Stimulated activated naive B cell treated with anti-CD40 and anti-IgM and Interleukin-4, amounts not matched to agents 10 μg/mL and 1 μg/mL and 100 μg/mL, for 72 hours (primary cell): ENCODE results near the gene NAV2.
"Not testable (repeated sequence)": the region's sequence is repeated elsewhere in the genome, so short reads cannot be mapped to it uniquely, and the experiment has no call there.

Experiments used
- ATAC-seq, 2 donors: fragments of 150-1000 bp; cut with Tn5 transposase; replicated peaks; 2 replicates each; pipeline ENCODE4 v1.10.0; 2021; ENCODE audit warnings: moderate library complexity in 1 of 2
- DNase-seq: peaks from one replicate; pipeline ENCODE4 v3.0.0; 2021
- H3K27ac Mint-ChIP-seq: one replicate; pipeline ENCODE4 v1.8.0; 2022; ENCODE audit warnings: mild to moderate bottlenecking, mixed read lengths
- H3K27me3 Mint-ChIP-seq, 2 donors: one replicate each; pipeline ENCODE4 v1.8.0; 2022; ENCODE audit warnings: mixed read lengths in 2 of 2
- H3K36me3 Mint-ChIP-seq, 2 donors: one replicate each; pipeline ENCODE4 v1.8.0; 2022; ENCODE audit warnings: mixed read lengths in 2 of 2, mild to moderate bottlenecking in 1 of 2
- H3K4me1 Mint-ChIP-seq, 2 donors: one replicate each; pipeline ENCODE4 v1.8.0; 2022; ENCODE audit warnings: mixed read lengths in 2 of 2, mild to moderate bottlenecking in 1 of 2
- H3K4me3 Mint-ChIP-seq, 2 donors: one replicate each; pipeline ENCODE4 v1.8.0; 2022; ENCODE audit warnings: mild to moderate bottlenecking in 2 of 2, mixed read lengths in 2 of 2, moderate library complexity in 1 of 2
- H3K9me3 Mint-ChIP-seq, 2 donors: one replicate each; pipeline ENCODE4 v1.8.0; 2022; ENCODE audit warnings: mixed read lengths in 2 of 2, mild to moderate bottlenecking in 1 of 2

Gene NAV2

DNA sequence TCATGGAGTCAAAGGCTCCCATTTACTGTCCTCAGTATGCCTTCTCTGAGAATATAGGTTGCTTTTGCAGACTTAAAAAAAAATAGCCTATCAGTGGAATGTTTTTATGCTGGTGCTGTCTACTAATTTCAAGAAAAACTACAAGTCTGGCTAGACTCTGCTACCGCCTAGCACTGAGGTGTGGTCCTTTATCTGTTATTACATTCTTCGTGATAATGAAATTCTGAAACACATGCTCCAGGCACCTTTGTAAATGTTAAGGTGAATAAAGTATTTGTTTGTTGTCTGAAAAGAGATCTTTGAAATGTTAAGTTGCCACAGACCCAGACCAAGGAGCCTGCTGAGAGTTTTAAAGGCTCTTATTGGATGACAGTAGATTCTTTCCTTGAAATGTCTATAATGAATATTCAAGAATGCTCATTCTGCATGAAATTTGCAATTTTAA, 352.3 kb downstream of the NAV2 start:
- Mint-ChIP-seq H3K27me3 (no peaks in the 10 kb centered on the region), H3K27ac (no peak overlapping the region), H3K9me3 (no peaks in the 10 kb centered on the region), H3K36me3 (no peaks in the 10 kb centered on the region), H3K4me3 (no peak overlapping the region), H3K4me1 (no peaks in the 10 kb centered on the region)
- ATAC-seq (no peak), DNase-seq (no peak)

GRCh38 chr11:20065406-20065805, 352.8 kb downstream of the NAV2 start:
- Mint-ChIP-seq H3K27ac (no peak overlapping the region), H3K27me3 (no peaks in the 10 kb centered on the region), H3K36me3 (no peaks in the 10 kb centered on the region), H3K9me3 (no peaks in the 10 kb centered on the region), H3K4me1 (no peaks in the 10 kb centered on the region), H3K4me3 (no peak overlapping the region)
- no peak for DNase-seq
- ATAC-seq, result no peak

DNA sequence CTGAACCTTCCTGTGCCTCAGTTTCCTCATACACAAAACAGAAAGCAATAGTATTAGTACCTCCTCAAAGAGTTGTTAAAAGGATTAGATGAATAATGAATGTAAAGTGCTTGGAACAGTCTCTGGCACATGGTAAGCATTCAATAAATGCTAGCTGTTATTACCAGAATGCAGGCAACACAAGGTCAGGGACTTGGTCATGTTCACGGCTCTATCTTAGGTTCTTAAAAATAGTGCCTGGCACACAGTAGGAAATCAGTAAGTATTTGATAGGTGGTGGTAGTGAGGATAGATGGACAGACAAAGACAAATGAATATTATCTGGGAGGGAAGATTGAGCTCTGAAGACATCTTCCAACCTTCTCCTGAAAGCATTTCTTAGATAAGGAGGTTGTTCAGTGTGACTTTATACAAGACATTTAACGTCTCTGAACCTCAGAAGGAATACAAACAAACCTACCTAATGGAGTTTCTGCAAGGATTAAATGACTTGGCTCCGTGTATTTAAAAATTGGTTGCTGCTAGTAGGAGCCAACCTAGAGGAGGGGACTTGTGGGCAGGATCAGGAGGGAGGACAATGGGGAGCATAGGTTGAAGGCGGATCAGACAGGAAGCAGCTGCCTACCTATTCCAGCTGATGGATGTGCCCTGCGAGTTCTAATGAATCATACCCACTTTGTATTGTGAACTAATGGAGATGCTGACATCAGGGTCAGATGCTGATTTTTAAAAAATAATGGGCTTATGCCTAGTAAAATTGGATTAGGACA, 353.6 kb downstream of the NAV2 start:
- no peaks in the 10 kb centered on the region for H3K4me1 Mint-ChIP-seq
- H3K27ac Mint-ChIP-seq, result no peak overlapping the region

DNA sequence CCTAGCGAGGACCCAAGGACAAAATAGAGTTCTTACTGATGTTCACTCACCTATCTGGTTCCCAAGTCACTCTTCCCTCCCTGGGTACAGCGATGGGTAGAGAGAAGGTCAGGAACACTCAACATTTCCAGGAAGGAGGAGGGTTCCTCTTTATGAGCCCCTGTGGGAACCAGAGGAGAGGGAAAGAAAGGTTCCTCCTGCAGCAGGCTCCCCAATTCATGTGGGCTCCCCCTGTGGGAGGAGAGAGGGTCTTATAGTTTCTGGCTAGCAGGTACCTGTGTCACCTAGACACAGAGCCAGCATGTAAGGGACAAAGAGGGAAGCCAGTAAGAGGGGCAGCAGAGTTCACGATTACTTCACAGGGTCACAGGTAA, 354.1 kb downstream of the NAV2 start:
- ATAC-seq, result no peak
- Mint-ChIP-seq H3K27ac (no peak overlapping the region), H3K27me3 (no peaks in the 10 kb centered on the region), H3K9me3 (peaks cover 0 to under 1% of the 10 kb centered on the region in 2 donors), H3K36me3 (no peaks in the 10 kb centered on the region), H3K4me1 (no peaks in the 10 kb centered on the region), H3K4me3 (no peak overlapping the region)
- DNase-seq, result no peak

More for the DNA sequence above, 353.6 kb downstream of the NAV2 start:
- no peaks in the 10 kb centered on the region for H3K36me3 Mint-ChIP-seq
- ATAC-seq (no peak), DNase-seq (no peak)
- H3K9me3 Mint-ChIP-seq, result no peaks in the 10 kb centered on the region
- no peaks in the 10 kb centered on the region for H3K27me3 Mint-ChIP-seq
- H3K4me3 Mint-ChIP-seq, result peak overlapping the region in 1 of 2 donors; percentile 15

DNA sequence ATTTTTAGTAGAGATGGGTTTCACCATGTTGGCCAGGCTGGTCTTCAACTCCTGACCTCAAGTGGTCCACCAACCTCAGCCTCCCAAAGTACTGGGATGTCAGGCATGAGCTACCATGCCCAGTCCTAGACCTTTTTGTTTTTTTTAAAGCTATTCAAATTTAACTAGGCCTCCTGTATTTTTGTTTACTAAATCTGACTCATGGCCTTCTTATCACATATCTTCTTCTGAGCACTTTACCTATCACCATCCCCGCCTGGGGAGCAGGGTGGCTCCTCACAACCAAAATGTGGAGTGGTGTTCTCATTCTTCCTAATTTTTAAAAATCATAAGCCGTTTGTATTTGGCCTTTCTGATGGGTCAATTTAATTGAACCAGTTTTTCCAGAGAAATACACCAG, 355.0 kb downstream of the NAV2 start:
- Mint-ChIP-seq H3K27me3 (no peaks in the 10 kb centered on the region), H3K4me1 (no peaks in the 10 kb centered on the region)
- ATAC-seq, result no peak

DNA sequence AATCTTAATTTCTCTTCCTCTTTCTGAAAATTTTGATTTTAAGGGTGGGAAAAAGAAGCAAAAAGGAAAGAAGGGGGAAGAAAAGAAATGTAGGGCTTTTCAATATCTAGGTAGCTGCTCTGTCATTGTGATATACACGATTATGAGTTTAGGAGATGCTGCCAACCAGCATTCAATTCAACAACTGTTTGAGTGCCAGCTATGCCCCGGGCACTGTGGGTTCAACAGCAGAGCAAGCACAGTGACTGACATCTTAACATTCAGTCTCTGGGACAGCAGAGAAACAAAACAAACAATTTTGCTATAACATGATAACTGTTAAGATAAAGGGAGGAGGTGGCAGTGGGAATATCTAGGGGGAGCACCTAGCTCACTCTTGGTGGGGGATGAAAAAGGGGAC, 356.1 kb downstream of the NAV2 start:
- Mint-ChIP-seq H3K4me3 (no peak overlapping the region), H3K4me1 (no peaks in the 10 kb centered on the region), H3K27ac (no peak overlapping the region), H3K27me3 (no peaks in the 10 kb centered on the region), H3K36me3 (no peaks in the 10 kb centered on the region), H3K9me3 (peaks cover 0 to 6% of the 10 kb centered on the region in 2 donors)
- DNase-seq (no peak), ATAC-seq (no peak)

More for the DNA sequence above, 355.0 kb downstream of the NAV2 start:
- DNase-seq, result no peak
- Mint-ChIP-seq H3K27ac (no peak overlapping the region), H3K4me3 (no peak overlapping the region), H3K36me3 (no peaks in the 10 kb centered on the region), H3K9me3 (peaks cover 0 to 5% of the 10 kb centered on the region in 2 donors)

GRCh38 chr11:20070459-20070858, 357.8 kb downstream of the NAV2 start:
- peaks cover 0 to 8% of the 10 kb centered on the region in 2 donors for H3K36me3 Mint-ChIP-seq
- no peaks in the 10 kb centered on the region for H3K27me3 Mint-ChIP-seq
- H3K9me3 Mint-ChIP-seq, result peaks cover 3 to 6% of the 10 kb centered on the region in 2 donors
- H3K4me3 Mint-ChIP-seq, result no peak overlapping the region
- ATAC-seq (no peak), DNase-seq (no peak)
- no peak overlapping the region for H3K27ac Mint-ChIP-seq
- no peaks in the 10 kb centered on the region for H3K4me1 Mint-ChIP-seq

GRCh38 chr11:20075627-20076026, 363.0 kb downstream of the NAV2 start:
- ATAC-seq, result no peak
- peaks cover 0 to 12% of the 10 kb centered on the region in 2 donors for H3K27me3 Mint-ChIP-seq
- no peak overlapping the region for H3K27ac Mint-ChIP-seq
- peaks cover 6% of the 10 kb centered on the region in 2 donors for H3K9me3 Mint-ChIP-seq
- no peak overlapping the region for H3K4me3 Mint-ChIP-seq
- peaks cover 17 to 22% of the 10 kb centered on the region in 2 donors for H3K4me1 Mint-ChIP-seq
- DNase-seq, result no peak
- peaks cover 0 to 12% of the 10 kb centered on the region in 2 donors for H3K36me3 Mint-ChIP-seq

DNA sequence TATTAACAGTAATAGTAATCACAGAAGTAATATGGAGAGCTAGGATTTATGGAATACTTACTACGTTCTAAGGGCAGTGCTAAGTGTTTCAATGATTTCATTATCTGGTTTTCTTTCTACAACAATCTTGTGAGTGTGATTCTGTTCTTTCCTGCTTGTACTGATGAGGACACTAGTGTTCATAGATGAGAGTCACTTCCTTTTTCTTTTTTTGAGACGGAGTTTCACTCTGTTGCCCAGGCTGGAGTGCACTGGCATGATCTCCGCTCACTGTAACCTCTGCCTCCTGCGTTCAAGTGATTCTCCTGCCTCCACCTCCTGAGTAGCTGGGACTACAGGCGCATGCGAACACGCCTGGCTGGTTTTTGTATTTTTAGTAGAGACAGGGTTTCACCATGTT, 366.2 kb downstream of the NAV2 start:
- peak overlapping the region; percentile 32 for H3K27ac Mint-ChIP-seq
- H3K4me3 Mint-ChIP-seq, result no peak overlapping the region
- peaks cover 24 to 37% of the 10 kb centered on the region in 2 donors for H3K4me1 Mint-ChIP-seq
- peaks cover 0 to 6% of the 10 kb centered on the region in 2 donors for H3K9me3 Mint-ChIP-seq
- H3K36me3 Mint-ChIP-seq, result peaks cover 0 to 12% of the 10 kb centered on the region in 2 donors
- H3K27me3 Mint-ChIP-seq, result peaks cover 0 to 16% of the 10 kb centered on the region in 2 donors
- peak in 1 of 2 donors; percentile 38 for ATAC-seq
- DNase-seq, result no peak

GRCh38 chr11:20080032-20080685, 367.5 kb downstream of the NAV2 start:
- Mint-ChIP-seq H3K27ac (peak overlapping the region; percentile 38), H3K27me3 (peaks cover 0 to 16% of the 10 kb centered on the region in 2 donors), H3K9me3 (peaks cover 0 to 4% of the 10 kb centered on the region in 2 donors), H3K4me1 (peaks cover 29 to 51% of the 10 kb centered on the region in 2 donors), H3K36me3 (peaks cover 0 to 7% of the 10 kb centered on the region in 2 donors), H3K4me3 (peak overlapping the region; percentile 36 to 51)
- DNase-seq, result peak; percentile 58
- ATAC-seq, result peak; percentile 99 to 100

DNA sequence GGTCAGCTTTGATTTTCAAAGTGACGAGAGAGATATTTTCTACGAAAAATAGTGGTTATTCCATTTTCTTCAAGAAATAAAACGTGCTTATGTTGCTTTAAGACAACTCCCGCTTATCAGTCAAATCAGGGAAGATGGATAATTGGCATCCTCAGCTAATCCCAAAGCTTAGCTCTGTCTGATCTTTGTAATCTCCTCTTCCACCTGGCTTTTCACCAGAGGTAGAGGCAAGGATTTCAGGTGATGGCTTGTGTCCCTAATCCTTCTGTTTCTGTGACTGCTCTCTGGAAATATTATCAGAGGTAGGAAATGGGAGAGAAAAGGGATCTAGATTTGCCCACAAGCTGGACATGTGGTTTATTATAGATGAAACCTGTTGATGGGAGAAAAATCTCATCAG, 368.7 kb downstream of the NAV2 start:
- ATAC-seq, result no peak

DNA sequence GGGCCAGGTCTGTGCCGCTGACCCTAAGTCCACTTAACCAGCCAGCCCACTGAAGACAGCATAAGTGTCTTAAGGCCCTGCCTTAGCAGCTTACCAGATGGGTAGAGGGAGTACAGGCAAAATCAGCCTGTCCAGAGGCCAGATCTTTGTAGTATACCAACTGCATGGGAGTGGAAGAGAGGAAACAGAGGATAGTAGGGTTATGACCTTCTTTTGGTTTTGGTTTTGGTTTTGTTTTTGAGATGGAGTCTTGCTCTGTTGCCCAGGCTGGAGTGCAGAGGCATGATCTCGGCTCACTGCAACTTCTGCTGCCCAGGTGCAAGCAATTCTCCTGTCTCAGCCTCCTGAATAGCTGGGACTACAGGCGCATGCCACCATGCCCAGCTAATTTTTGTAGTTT, 371.2 kb downstream of the NAV2 start:
- H3K27ac Mint-ChIP-seq, H3K9me3 Mint-ChIP-seq, DNase-seq, ATAC-seq, H3K36me3 Mint-ChIP-seq, H3K4me3 Mint-ChIP-seq: not testable (repeated sequence)
- Mint-ChIP-seq H3K4me1 (peaks cover 30 to 64% of the 10 kb centered on the region in 2 donors), H3K27me3 (peaks cover 0 to 11% of the 10 kb centered on the region in 2 donors)

More for the DNA sequence above, 368.7 kb downstream of the NAV2 start:
- no peak overlapping the region for H3K27ac Mint-ChIP-seq
- H3K4me3 Mint-ChIP-seq, result no peak overlapping the region
- H3K4me1 Mint-ChIP-seq, result peaks cover 26 to 57% of the 10 kb centered on the region in 2 donors
- H3K27me3 Mint-ChIP-seq, result peaks cover 0 to 9% of the 10 kb centered on the region in 2 donors
- DNase-seq, result no peak
- no peaks in the 10 kb centered on the region for H3K36me3 Mint-ChIP-seq
- no peaks in the 10 kb centered on the region for H3K9me3 Mint-ChIP-seq

DNA sequence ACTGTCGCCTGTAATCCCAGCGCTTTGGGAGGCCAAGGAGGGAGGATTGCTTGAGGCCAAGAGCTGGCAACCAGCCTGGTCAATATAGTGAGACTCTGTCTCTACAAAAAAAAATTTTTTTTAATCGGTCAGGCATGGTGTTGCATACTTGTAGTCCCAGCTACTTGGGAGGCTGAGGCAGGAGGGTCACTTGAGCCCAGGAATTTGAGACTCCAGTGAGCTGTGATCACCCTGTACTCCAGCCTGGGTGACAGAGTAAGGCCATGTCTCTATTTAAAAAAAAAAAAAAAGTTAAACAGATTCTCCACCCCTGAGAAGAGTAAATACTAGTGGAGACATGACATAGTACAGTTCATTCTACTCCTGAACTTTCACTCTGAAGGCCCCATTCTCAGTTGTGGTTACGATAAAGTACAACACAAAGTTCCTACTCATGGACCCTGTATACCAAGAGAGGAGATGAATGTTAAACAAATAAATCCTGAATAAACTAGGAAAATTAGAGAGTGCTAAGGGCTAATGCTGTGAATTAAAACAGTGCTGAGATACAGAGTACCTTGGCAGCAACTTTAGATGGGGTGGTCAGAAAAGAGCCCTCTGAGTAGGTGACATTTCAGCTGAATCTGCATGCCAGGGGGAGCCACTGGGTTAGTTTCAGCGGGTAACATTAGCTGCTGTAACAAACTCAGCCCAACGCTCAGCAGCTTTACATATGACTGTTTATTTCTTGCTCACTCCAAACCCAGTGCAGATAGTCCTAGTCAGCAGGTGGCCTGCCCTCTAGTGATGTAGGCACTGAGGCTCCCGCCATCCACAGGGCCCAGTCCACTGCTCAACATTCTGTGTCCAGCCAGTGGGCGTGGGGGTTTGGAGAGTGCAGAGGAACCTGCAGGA, 372.5 kb downstream of the NAV2 start:
- Mint-ChIP-seq H3K4me1 (peaks cover 25 to 63% of the 10 kb centered on the region in 2 donors), H3K27ac (no peak overlapping the region), H3K4me3 (no peak overlapping the region), H3K9me3 (no peaks in the 10 kb centered on the region), H3K36me3 (no peaks in the 10 kb centered on the region), H3K27me3 (peaks cover 0 to 11% of the 10 kb centered on the region in 2 donors)
- peak in 1 of 2 donors; percentile 29 for ATAC-seq
- no peak for DNase-seq

GRCh38 chr11:20085918-20086317, 373.3 kb downstream of the NAV2 start:
- no peak overlapping the region for H3K27ac Mint-ChIP-seq
- H3K36me3 Mint-ChIP-seq, result no peaks in the 10 kb centered on the region
- no peak overlapping the region for H3K4me3 Mint-ChIP-seq
- no peaks in the 10 kb centered on the region for H3K9me3 Mint-ChIP-seq
- peaks cover 18 to 60% of the 10 kb centered on the region in 2 donors for H3K4me1 Mint-ChIP-seq
- H3K27me3 Mint-ChIP-seq, result peaks cover 0 to 11% of the 10 kb centered on the region in 2 donors
- DNase-seq (no peak), ATAC-seq (no peak)
